Measurements from ENCODE around the gene P2RX7.
"Not testable (repeated sequence)": the region's sequence is repeated elsewhere in the genome, so short reads cannot be mapped to it uniquely, and the experiment has no call there.

Gene P2RX7

GRCh38 chr12:121170151-121170550, 37.5 kb downstream of the P2RX7 start:
- no peak for DNase-seq (ENCODE audit: extremely low read depth in 1 of 2, low read depth in 1 of 2)

GRCh38 chr12:121170611-121171260, 38.1 kb downstream of the P2RX7 start:
- DNase-seq (ENCODE audit: extremely low read depth in 1 of 2, low read depth in 1 of 2), result no peak

GRCh38 chr12:121172145-121172544, 39.5 kb downstream of the P2RX7 start:
- DNase-seq (ENCODE audit: extremely low read depth in 1 of 2, low read depth in 1 of 2), result no peak

- DNase-seq (ENCODE audit: extremely low read depth in 1 of 2, low read depth in 1 of 2), result no peak
These were observed 42.9 kb downstream of the P2RX7 start for GRCh38 chr12:121175383-121176119.

GRCh38 chr12:121176826-121177529, 44.3 kb downstream of the P2RX7 start:
- DNase-seq (ENCODE audit: extremely low read depth in 1 of 2, low read depth in 1 of 2), result no peak

GRCh38 chr12:121181181-121181580, 48.5 kb downstream of the P2RX7 start:
- no peak for DNase-seq (ENCODE audit: extremely low read depth in 1 of 2, low read depth in 1 of 2)

GRCh38 chr12:121182222-121182893, 49.7 kb downstream of the P2RX7 start:
- DNase-seq (ENCODE audit: extremely low read depth in 1 of 2, low read depth in 1 of 2), result no peak

GRCh38 chr12:121184425-121184824, 51.7 kb downstream of the P2RX7 start:
- DNase-seq (ENCODE audit: extremely low read depth in 1 of 2, low read depth in 1 of 2), result no peak

- no peak for DNase-seq (ENCODE audit: extremely low read depth in 1 of 2, low read depth in 1 of 2)
These were observed 52.6 kb downstream of the P2RX7 start for GRCh38 chr12:121184984-121185889.

GRCh38 chr12:121186826-121187225, 54.1 kb downstream of the P2RX7 start:
- DNase-seq (ENCODE audit: extremely low read depth in 1 of 2, low read depth in 1 of 2), result no peak

GRCh38 chr12:121187501-121187900, 54.8 kb downstream of the P2RX7 start:
- no peak for DNase-seq (ENCODE audit: extremely low read depth in 1 of 2, low read depth in 1 of 2)

GRCh38 chr12:121188227-121188626, 55.6 kb downstream of the P2RX7 start:
- DNase-seq (ENCODE audit: extremely low read depth in 1 of 2, low read depth in 1 of 2), result no peak

- DNase-seq (ENCODE audit: extremely low read depth in 1 of 2, low read depth in 1 of 2), result no peak
These were observed 56.5 kb downstream of the P2RX7 start for GRCh38 chr12:121189131-121189530.

- no peak for DNase-seq (ENCODE audit: extremely low read depth in 1 of 2, low read depth in 1 of 2)
These were observed 57.0 kb downstream of the P2RX7 start for GRCh38 chr12:121189619-121190155.

GRCh38 chr12:121190523-121191031, 57.9 kb downstream of the P2RX7 start:
- no peak for DNase-seq (ENCODE audit: extremely low read depth in 1 of 2, low read depth in 1 of 2)

- no peak for DNase-seq (ENCODE audit: extremely low read depth in 1 of 2, low read depth in 1 of 2)
These were observed 58.5 kb downstream of the P2RX7 start for GRCh38 chr12:121191151-121191550.

- DNase-seq (ENCODE audit: extremely low read depth in 1 of 2, low read depth in 1 of 2), result no peak
These were observed 64.2 kb downstream of the P2RX7 start for GRCh38 chr12:121196902-121197301.

GRCh38 chr12:121198949-121199348, 66.3 kb downstream of the P2RX7 start:
- no peak for DNase-seq (ENCODE audit: extremely low read depth in 1 of 2, low read depth in 1 of 2)

- not testable (repeated sequence) for DNase-seq (ENCODE audit: extremely low read depth in 1 of 2, low read depth in 1 of 2)
These were observed 68.5 kb downstream of the P2RX7 start for GRCh38 chr12:121201140-121201539.

All from activated CD8-positive, alpha-beta memory T cell treated with anti-CD3 and anti-CD28 coated beads for 1 hour (primary cell).